Measurements from ENCODE around the gene PLAC1. TPM values are rescaled to one million over a fixed set of nuclear protein-coding genes. Genes with fewer than 3 reads are reported as not detected.

Gene PLAC1
- total RNA-seq, 1 experiment from 2014 or later, result 3.4 TPM

- peak; percentile 15 for DNase-seq (ENCODE audit: low spot score)
Observed at GRCh38 chrX:134631426-134632346, 26.6 kb downstream of the PLAC1 start.

GRCh38 chrX:134628663-134629062 is 29.6 kb downstream of the PLAC1 start:
- no peak for DNase-seq (ENCODE audit: low spot score)

- DNase-seq (ENCODE audit: low spot score), result no peak
Observed at GRCh38 chrX:134626434-134626833, 31.8 kb downstream of the PLAC1 start.

- no peak for DNase-seq (ENCODE audit: low spot score)
Observed at GRCh38 chrX:134625315-134625718, 33.0 kb downstream of the PLAC1 start.

GRCh38 chrX:134624046-134624430 is 34.2 kb downstream of the PLAC1 start:
- DNase-seq (ENCODE audit: low spot score), result no peak

- no peak for DNase-seq (ENCODE audit: low spot score)
Observed at GRCh38 chrX:134623293-134624045, 34.8 kb downstream of the PLAC1 start.

GRCh38 chrX:134622813-134623185 is 35.5 kb downstream of the PLAC1 start:
- DNase-seq (ENCODE audit: low spot score), result no peak

GRCh38 chrX:134622056-134622812 is 36.0 kb downstream of the PLAC1 start:
- DNase-seq (ENCODE audit: low spot score), result peak; percentile 80

GRCh38 chrX:134619838-134620237 is 38.4 kb downstream of the PLAC1 start:
- no peak for DNase-seq (ENCODE audit: low spot score)

GRCh38 chrX:134613396-134613795 is 44.9 kb downstream of the PLAC1 start:
- no peak for DNase-seq (ENCODE audit: low spot score)

- DNase-seq (ENCODE audit: low spot score), result no peak
Observed at GRCh38 chrX:134608153-134608552, 50.1 kb downstream of the PLAC1 start.

GRCh38 chrX:134607523-134607922 is 50.7 kb downstream of the PLAC1 start:
- no peak for DNase-seq (ENCODE audit: low spot score)

- peak; percentile 75 for DNase-seq (ENCODE audit: low spot score)
Observed at GRCh38 chrX:134604701-134605311, 53.5 kb downstream of the PLAC1 start.

GRCh38 chrX:134603806-134604700 is 54.2 kb downstream of the PLAC1 start:
- peak; percentile 39 for DNase-seq (ENCODE audit: low spot score)

- DNase-seq (ENCODE audit: low spot score), result no peak
Observed at GRCh38 chrX:134602410-134602809, 55.9 kb downstream of the PLAC1 start.

- DNase-seq (ENCODE audit: low spot score), result peak; percentile 11
Observed at GRCh38 chrX:134601240-134601765, 57.0 kb downstream of the PLAC1 start.

GRCh38 chrX:134600714-134601113 is 57.6 kb downstream of the PLAC1 start:
- DNase-seq (ENCODE audit: low spot score), result peak; percentile 74

- DNase-seq (ENCODE audit: low spot score), result peak; percentile 34
Observed at GRCh38 chrX:134599184-134599914, 58.9 kb downstream of the PLAC1 start.

GRCh38 chrX:134592303-134592702 is 66.0 kb downstream of the PLAC1 start:
- no peak for DNase-seq (ENCODE audit: low spot score)

GRCh38 chrX:134591502-134591901 is 66.8 kb downstream of the PLAC1 start:
- DNase-seq (ENCODE audit: low spot score), result no peak
